ENCODE measurements around the gene LRRFIP2. TPM values are rescaled to one million over a fixed set of nuclear protein-coding genes. Genes with fewer than 3 reads are reported as not detected.

The LRRFIP2 gene
- total and polyA plus RNA-seq, 2 experiments from 2014 or later: 29.0 to 48.8 TPM

GRCh38 chr3:37072892-37073291 lies 101.5 kb downstream of the LRRFIP2 start:
- 55% methylated on average over 2 of the region's 2 CpGs for WGBS (ENCODE audit: low lambda C conversion rate, missing lambda C conversion rate)

GRCh38 chr3:37071921-37072320 lies 102.5 kb downstream of the LRRFIP2 start:
- H3K4me2 ChIP-seq: no peak overlapping the region
- H3K36me3 ChIP-seq (replicated peaks; ENCODE audit: insufficient read depth, low read depth): no peaks in the 10 kb centered on the region
- no peaks in the 10 kb centered on the region for H3K9me3 ChIP-seq (ENCODE audit: low read depth)
- H3K27me3 ChIP-seq: no peaks in the 10 kb centered on the region
- no peak overlapping the region for H3K27ac ChIP-seq
- H3K9me2 ChIP-seq (replicated peaks; ENCODE audit: insufficient read depth): no peaks in the 10 kb centered on the region
- H3K79me2 ChIP-seq: no peaks in the 10 kb centered on the region
- DNase-seq (ENCODE audit: low spot score): no peak
- TF ChIP-seq EZH2 (IDR thresholded peaks at IDR 0.05; ENCODE audit: borderline replicate concordance) (no peak), CTCF (IDR thresholded peaks at IDR 0.05; ENCODE audit: poor library complexity) (no peak), EZH2phosphoT487 (IDR thresholded peaks at IDR 0.05; ENCODE audit: low read depth, severe bottlenecking, unreplicated experiment) (no peak)
- WGBS (ENCODE audit: low lambda C conversion rate, missing lambda C conversion rate): 78% methylated on average over 3 of the region's 3 CpGs
- H3K4me1 ChIP-seq (ENCODE audit: insufficient read depth): peaks cover 12% of the 10 kb centered on the region
- H3K4me3 ChIP-seq: no peak overlapping the region
- no peak overlapping the region for H2AFZ ChIP-seq
- H4K20me1 ChIP-seq (ENCODE audit: insufficient read depth, poor library complexity, severe bottlenecking): no peaks in the 10 kb centered on the region

More at GRCh38 chr3:37072892-37073291, 101.5 kb downstream of the LRRFIP2 start:
- TF ChIP-seq EZH2phosphoT487 (IDR thresholded peaks at IDR 0.05; ENCODE audit: low read depth, severe bottlenecking, unreplicated experiment) (no peak), EZH2 (IDR thresholded peaks at IDR 0.05; ENCODE audit: borderline replicate concordance) (no peak), CTCF (IDR thresholded peaks at IDR 0.05; ENCODE audit: poor library complexity) (no peak)
- Histone ChIP-seq H2AFZ (no peak overlapping the region), H3K4me1 (ENCODE audit: insufficient read depth) (peaks cover 12% of the 10 kb centered on the region), H3K79me2 (no peaks in the 10 kb centered on the region), H3K9me3 (ENCODE audit: low read depth) (no peaks in the 10 kb centered on the region), H3K4me2 (peak overlapping the region; percentile 33), H3K27ac (peak overlapping the region; percentile 63), H3K9me2 (replicated peaks; ENCODE audit: insufficient read depth) (no peaks in the 10 kb centered on the region), H3K27me3 (no peaks in the 10 kb centered on the region), H3K4me3 (no peak overlapping the region), H3K36me3 (replicated peaks; ENCODE audit: insufficient read depth, low read depth) (no peaks in the 10 kb centered on the region), H4K20me1 (ENCODE audit: insufficient read depth, poor library complexity, severe bottlenecking) (no peaks in the 10 kb centered on the region)
- peak; percentile 13 for DNase-seq (ENCODE audit: low spot score)

GRCh38 chr3:37068031-37068430 lies 106.4 kb downstream of the LRRFIP2 start:
- Histone ChIP-seq H3K4me1 (ENCODE audit: insufficient read depth) (peaks cover 5% of the 10 kb centered on the region), H3K4me3 (no peak overlapping the region), H3K27ac (no peak overlapping the region), H3K4me2 (no peak overlapping the region), H3K36me3 (replicated peaks; ENCODE audit: insufficient read depth, low read depth) (no peaks in the 10 kb centered on the region), H3K79me2 (no peaks in the 10 kb centered on the region), H3K9me3 (ENCODE audit: low read depth) (no peaks in the 10 kb centered on the region), H3K27me3 (no peaks in the 10 kb centered on the region), H2AFZ (no peak overlapping the region), H3K9me2 (replicated peaks; ENCODE audit: insufficient read depth) (no peaks in the 10 kb centered on the region), H4K20me1 (ENCODE audit: insufficient read depth, poor library complexity, severe bottlenecking) (no peaks in the 10 kb centered on the region)
- TF ChIP-seq EZH2 (IDR thresholded peaks at IDR 0.05; ENCODE audit: borderline replicate concordance) (no peak), CTCF (IDR thresholded peaks at IDR 0.05; ENCODE audit: poor library complexity) (no peak), EZH2phosphoT487 (IDR thresholded peaks at IDR 0.05; ENCODE audit: low read depth, severe bottlenecking, unreplicated experiment) (no peak)
- DNase-seq (ENCODE audit: low spot score): no peak
- WGBS (ENCODE audit: low lambda C conversion rate, missing lambda C conversion rate): 100% methylated on average over 1 of the region's 1 CpG

GRCh38 chr3:37067577-37067976 lies 106.8 kb downstream of the LRRFIP2 start:
- Histone ChIP-seq H3K36me3 (replicated peaks; ENCODE audit: insufficient read depth, low read depth) (no peaks in the 10 kb centered on the region), H4K20me1 (ENCODE audit: insufficient read depth, poor library complexity, severe bottlenecking) (no peaks in the 10 kb centered on the region), H3K4me3 (no peak overlapping the region), H3K27ac (no peak overlapping the region), H3K9me3 (ENCODE audit: low read depth) (no peaks in the 10 kb centered on the region), H3K27me3 (no peaks in the 10 kb centered on the region), H3K4me2 (no peak overlapping the region), H3K79me2 (no peaks in the 10 kb centered on the region), H3K4me1 (ENCODE audit: insufficient read depth) (peaks cover under 1% of the 10 kb centered on the region), H3K9me2 (replicated peaks; ENCODE audit: insufficient read depth) (no peaks in the 10 kb centered on the region), H2AFZ (no peak overlapping the region)
- DNase-seq (ENCODE audit: low spot score): no peak
- no peak for TF ChIP-seq CTCF (IDR thresholded peaks at IDR 0.05; ENCODE audit: poor library complexity)
- no peak for TF ChIP-seq EZH2phosphoT487 (IDR thresholded peaks at IDR 0.05; ENCODE audit: low read depth, severe bottlenecking, unreplicated experiment)
- no peak for TF ChIP-seq EZH2 (IDR thresholded peaks at IDR 0.05; ENCODE audit: borderline replicate concordance)
- WGBS (ENCODE audit: low lambda C conversion rate, missing lambda C conversion rate): 89% methylated on average over 3 of the region's 3 CpGs
